IPS-18a (cell line): Measurements from ENCODE around the gene SELENON.

Experiments used
- H3K27ac ChIP-seq: one replicate; pipeline ENCODE4 v1.5.1; 2013; ENCODE audit warnings: low read length
- H3K27me3 ChIP-seq: one replicate; pipeline ENCODE4 v1.6.1; 2013; ENCODE audit warnings: mild to moderate bottlenecking, low read length; ENCODE audit not compliant: control insufficient read depth, insufficient read depth
- H3K36me3 ChIP-seq: one replicate; pipeline ENCODE4 v1.6.1; 2013; ENCODE audit warnings: low read depth, low read length; ENCODE audit not compliant: control insufficient read depth
- H3K4me1 ChIP-seq: one replicate; pipeline ENCODE4 v1.6.1; 2013; ENCODE audit warnings: low read depth, low read length; ENCODE audit not compliant: control insufficient read depth
- H3K4me3 ChIP-seq: one replicate; pipeline ENCODE4 v1.5.1; 2013; ENCODE audit warnings: low read length
- H3K9ac ChIP-seq: one replicate; pipeline ENCODE4 v1.6.1; 2013; ENCODE audit warnings: mild to moderate bottlenecking, low read length, moderate library complexity
- H3K9me3 ChIP-seq: one replicate; pipeline ENCODE4 v1.6.1; 2013; ENCODE audit warnings: low read depth, low read length; ENCODE audit not compliant: control insufficient read depth

The SELENON gene

GRCh38 chr1:25785333-25786067 is 14.5 kb upstream of the SELENON start:
- Histone ChIP-seq H3K27me3 (no peaks in the 10 kb centered on the region), H3K4me3 (no peak overlapping the region), H3K9me3 (no peaks in the 10 kb centered on the region), H3K27ac (no peak overlapping the region), H3K9ac (no peak overlapping the region), H3K4me1 (peaks cover 7% of the 10 kb centered on the region), H3K36me3 (no peaks in the 10 kb centered on the region)

GRCh38 chr1:25786887-25787759 is 12.9 kb upstream of the SELENON start:
- H3K36me3 ChIP-seq, result no peaks in the 10 kb centered on the region
- no peak overlapping the region for H3K4me3 ChIP-seq
- H3K9me3 ChIP-seq, result no peaks in the 10 kb centered on the region
- no peak overlapping the region for H3K27ac ChIP-seq
- no peaks in the 10 kb centered on the region for H3K4me1 ChIP-seq
- no peaks in the 10 kb centered on the region for H3K27me3 ChIP-seq
- no peak overlapping the region for H3K9ac ChIP-seq

- H3K27me3 ChIP-seq, result no peaks in the 10 kb centered on the region
- H3K36me3 ChIP-seq, result no peaks in the 10 kb centered on the region
- H3K9ac ChIP-seq, result no peak overlapping the region
- H3K27ac ChIP-seq, result no peak overlapping the region
- no peaks in the 10 kb centered on the region for H3K4me1 ChIP-seq
- H3K9me3 ChIP-seq, result no peaks in the 10 kb centered on the region
- H3K4me3 ChIP-seq, result no peak overlapping the region
These were observed 12.2 kb upstream of the SELENON start for GRCh38 chr1:25787760-25788166.

- Histone ChIP-seq H3K27ac (no peak overlapping the region), H3K9me3 (no peaks in the 10 kb centered on the region), H3K4me3 (no peak overlapping the region), H3K4me1 (no peaks in the 10 kb centered on the region), H3K36me3 (no peaks in the 10 kb centered on the region), H3K27me3 (no peaks in the 10 kb centered on the region), H3K9ac (no peak overlapping the region)
These were observed 9.5 kb upstream of the SELENON start for GRCh38 chr1:25790472-25790871.

GRCh38 chr1:25792115-25792514 is 7.9 kb upstream of the SELENON start:
- Histone ChIP-seq H3K36me3 (no peaks in the 10 kb centered on the region), H3K27ac (no peak overlapping the region), H3K9ac (no peak overlapping the region), H3K27me3 (no peaks in the 10 kb centered on the region), H3K9me3 (no peaks in the 10 kb centered on the region), H3K4me3 (no peak overlapping the region), H3K4me1 (peaks cover 5% of the 10 kb centered on the region)

- Histone ChIP-seq H3K36me3 (no peaks in the 10 kb centered on the region), H3K9me3 (no peaks in the 10 kb centered on the region), H3K4me3 (no peak overlapping the region), H3K27me3 (no peaks in the 10 kb centered on the region), H3K9ac (no peak overlapping the region), H3K4me1 (peaks cover 5% of the 10 kb centered on the region), H3K27ac (no peak overlapping the region)
These were observed 6.3 kb upstream of the SELENON start for GRCh38 chr1:25793585-25794170.

- H3K27ac ChIP-seq, result no peak overlapping the region
- H3K4me3 ChIP-seq, result no peak overlapping the region
- H3K27me3 ChIP-seq, result peaks cover 6% of the 10 kb centered on the region
These were observed 5.7 kb upstream of the SELENON start for GRCh38 chr1:25794325-25794724.

DNA sequence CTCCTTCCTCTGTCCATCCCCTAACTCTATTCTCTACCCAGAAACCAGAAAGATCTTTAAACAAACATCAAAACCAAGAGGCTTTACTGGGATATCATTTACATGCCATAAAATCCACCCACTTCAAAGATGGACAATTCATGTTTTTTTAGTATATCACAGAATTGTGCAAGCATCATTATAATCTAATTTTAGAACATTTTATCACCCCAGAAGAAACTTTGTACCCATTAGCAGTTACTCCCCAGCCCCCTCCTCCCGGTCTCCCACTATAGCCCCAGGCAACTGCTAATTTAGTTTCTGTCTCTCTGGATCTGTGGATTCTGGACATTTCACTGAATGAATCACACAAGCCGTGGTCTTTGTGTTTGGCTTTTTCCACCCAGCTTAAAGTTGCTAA is 4.8 kb upstream of the SELENON start:
- Histone ChIP-seq H3K9me3 (no peaks in the 10 kb centered on the region), H3K27me3 (peaks cover 9% of the 10 kb centered on the region), H3K9ac (no peak overlapping the region), H3K4me3 (no peak overlapping the region), H3K27ac (no peak overlapping the region), H3K36me3 (no peaks in the 10 kb centered on the region), H3K4me1 (peaks cover 5% of the 10 kb centered on the region)

More at GRCh38 chr1:25794325-25794724, 5.7 kb upstream of the SELENON start:
- Histone ChIP-seq H3K4me1 (peaks cover 5% of the 10 kb centered on the region), H3K36me3 (no peaks in the 10 kb centered on the region), H3K9me3 (no peaks in the 10 kb centered on the region), H3K9ac (no peak overlapping the region)

DNA sequence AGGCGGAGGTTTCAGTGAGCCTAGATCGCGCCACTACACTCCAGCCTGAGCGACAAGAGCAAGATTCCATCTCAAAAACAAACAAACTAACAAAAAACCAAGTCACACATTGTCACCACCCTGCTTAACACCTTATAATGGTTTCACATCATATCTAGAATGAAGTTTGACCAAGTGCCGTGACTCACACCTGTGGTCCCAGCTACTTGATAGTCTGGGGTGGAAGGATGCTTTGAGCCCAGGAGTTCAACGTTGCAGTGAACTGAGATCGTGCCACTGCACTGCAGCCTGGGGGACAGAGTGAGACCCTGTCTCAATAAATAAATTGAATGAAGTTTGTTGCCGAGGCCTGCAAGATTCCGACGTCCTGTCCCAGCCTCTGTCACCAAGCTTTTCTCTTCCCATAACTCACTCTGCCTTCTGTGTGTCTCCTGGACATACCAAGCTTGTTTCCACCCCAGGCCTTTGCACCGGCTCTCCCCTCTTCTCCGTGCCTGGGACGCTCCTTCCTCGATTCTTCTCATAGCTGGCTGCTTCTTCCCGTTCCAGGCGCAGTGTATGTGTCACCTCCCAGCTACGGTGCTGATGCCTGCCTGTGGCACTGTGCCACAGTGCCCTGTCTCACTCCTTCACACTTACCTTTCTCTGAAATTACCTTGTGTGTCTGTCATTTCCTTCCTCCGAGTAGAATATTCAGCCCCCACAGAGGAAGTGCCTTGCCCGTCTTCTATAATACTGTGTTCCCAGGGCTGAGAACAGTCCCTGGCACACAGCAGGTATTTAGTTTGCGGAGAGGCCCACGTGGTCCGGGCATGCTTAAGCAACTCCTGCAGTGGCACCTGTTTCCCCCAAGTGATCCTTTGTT is 3.8 kb upstream of the SELENON start:
- Histone ChIP-seq H3K9me3 (no peaks in the 10 kb centered on the region), H3K4me3 (no peak overlapping the region), H3K4me1 (peaks cover 5% of the 10 kb centered on the region), H3K27me3 (peaks cover 9% of the 10 kb centered on the region), H3K36me3 (no peaks in the 10 kb centered on the region), H3K27ac (no peak overlapping the region), H3K9ac (no peak overlapping the region)

DNA sequence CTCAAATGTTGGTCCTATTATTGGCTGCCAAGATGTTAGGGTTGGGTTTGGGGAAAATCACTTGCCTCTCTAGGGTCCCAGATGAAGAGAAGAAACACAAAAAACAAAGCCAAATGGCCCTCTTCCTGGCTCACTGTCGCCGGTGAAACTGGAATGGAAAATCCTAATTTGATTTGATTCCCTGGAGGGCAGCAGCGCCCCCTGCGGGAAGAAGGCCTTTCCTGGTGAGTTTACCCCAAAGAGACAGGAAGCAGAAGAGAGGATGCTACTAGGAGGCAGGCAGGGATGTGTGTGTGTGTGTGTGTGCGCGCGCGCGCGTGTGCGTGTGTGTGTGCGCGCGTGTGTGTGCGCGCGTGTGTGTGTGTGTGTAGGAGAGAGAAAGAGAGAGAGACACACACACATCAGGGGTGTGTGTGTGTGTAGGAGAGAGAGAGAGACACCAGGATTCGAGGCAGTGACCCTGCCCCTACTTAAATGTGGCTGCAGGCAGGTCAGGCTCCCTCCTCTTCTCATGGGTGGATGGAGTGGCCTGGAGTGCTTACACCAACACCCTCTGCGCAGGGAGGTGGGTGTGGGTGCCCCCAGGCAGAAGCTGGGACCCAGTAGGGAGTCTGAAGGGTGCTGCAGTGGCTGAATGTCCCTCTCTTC is 3.1 kb upstream of the SELENON start:
- no peak overlapping the region for H3K9ac ChIP-seq
- H3K4me1 ChIP-seq, result peaks cover 5% of the 10 kb centered on the region
- H3K27ac ChIP-seq, result no peak overlapping the region
- H3K4me3 ChIP-seq, result no peak overlapping the region
- H3K36me3 ChIP-seq, result no peaks in the 10 kb centered on the region
- H3K27me3 ChIP-seq, result peaks cover 9% of the 10 kb centered on the region
- H3K9me3 ChIP-seq, result no peaks in the 10 kb centered on the region
